ENCODE data around the gene POU2AF3.

DNA sequence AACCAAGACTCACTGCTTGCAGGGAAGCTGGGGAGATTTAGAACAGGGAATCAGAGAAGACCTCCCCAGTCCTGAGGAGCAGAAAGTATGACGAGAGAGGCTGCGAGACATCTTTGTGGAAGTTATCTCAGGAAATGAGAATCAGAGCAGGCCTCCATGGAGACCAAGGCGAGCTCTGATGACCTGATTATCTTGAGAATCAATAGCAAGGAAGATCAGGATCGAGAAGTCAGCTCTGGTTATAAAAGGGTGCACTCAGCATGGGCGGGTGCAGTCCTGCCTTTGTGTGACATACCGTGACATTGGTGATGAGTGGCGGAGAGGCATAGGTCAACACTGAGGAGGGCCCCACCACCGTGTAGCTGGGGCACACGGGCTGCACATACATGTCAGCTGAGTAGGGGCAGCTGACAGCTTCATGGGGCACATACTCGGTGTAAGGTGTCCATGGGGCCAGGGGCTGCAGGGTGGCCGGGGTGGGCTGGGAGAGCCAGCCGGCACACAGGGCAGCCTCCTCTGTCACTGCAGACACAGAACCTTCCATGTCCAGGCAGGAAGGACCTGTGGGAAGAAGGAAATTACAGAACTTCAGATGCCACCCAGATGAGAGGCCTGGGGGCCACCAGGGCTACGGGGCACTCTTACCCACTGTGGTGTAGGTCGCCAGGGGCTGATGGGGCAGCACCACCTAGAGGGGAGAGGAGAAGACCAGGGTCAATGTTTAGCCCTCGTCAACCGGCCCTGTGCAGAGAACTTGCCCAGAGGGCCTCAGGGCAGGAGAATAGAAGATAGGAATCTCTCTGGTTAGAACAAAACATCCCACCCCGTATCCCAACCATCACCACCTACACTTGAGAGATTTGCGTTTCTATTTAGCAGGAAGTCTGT lies 59.0 kb downstream of the POU2AF3 start:
- TF ChIP-seq, protein P1, sequence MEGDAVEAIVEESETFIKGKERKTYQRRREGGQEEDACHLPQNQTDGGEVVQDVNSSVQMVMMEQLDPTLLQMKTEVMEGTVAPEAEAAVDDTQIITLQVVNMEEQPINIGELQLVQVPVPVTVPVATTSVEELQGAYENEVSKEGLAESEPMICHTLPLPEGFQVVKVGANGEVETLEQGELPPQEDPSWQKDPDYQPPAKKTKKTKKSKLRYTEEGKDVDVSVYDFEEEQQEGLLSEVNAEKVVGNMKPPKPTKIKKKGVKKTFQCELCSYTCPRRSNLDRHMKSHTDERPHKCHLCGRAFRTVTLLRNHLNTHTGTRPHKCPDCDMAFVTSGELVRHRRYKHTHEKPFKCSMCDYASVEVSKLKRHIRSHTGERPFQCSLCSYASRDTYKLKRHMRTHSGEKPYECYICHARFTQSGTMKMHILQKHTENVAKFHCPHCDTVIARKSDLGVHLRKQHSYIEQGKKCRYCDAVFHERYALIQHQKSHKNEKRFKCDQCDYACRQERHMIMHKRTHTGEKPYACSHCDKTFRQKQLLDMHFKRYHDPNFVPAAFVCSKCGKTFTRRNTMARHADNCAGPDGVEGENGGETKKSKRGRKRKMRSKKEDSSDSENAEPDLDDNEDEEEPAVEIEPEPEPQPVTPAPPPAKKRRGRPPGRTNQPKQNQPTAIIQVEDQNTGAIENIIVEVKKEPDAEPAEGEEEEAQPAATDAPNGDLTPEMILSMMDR (IDR thresholded peaks at IDR 0.05), result no peak
- no peak for TF ChIP-seq POLR2A (IDR thresholded peaks at IDR 0.05)

All from adrenal gland (tissue), 5 donors.